ENCODE results near the gene DNLZ. TPM values are rescaled to one million over a fixed set of nuclear protein-coding genes. Genes with fewer than 3 reads are reported as not detected.

DNLZ gene
- total RNA-seq = 24.3 and 27.5 TPM in 2 replicates

DNA sequence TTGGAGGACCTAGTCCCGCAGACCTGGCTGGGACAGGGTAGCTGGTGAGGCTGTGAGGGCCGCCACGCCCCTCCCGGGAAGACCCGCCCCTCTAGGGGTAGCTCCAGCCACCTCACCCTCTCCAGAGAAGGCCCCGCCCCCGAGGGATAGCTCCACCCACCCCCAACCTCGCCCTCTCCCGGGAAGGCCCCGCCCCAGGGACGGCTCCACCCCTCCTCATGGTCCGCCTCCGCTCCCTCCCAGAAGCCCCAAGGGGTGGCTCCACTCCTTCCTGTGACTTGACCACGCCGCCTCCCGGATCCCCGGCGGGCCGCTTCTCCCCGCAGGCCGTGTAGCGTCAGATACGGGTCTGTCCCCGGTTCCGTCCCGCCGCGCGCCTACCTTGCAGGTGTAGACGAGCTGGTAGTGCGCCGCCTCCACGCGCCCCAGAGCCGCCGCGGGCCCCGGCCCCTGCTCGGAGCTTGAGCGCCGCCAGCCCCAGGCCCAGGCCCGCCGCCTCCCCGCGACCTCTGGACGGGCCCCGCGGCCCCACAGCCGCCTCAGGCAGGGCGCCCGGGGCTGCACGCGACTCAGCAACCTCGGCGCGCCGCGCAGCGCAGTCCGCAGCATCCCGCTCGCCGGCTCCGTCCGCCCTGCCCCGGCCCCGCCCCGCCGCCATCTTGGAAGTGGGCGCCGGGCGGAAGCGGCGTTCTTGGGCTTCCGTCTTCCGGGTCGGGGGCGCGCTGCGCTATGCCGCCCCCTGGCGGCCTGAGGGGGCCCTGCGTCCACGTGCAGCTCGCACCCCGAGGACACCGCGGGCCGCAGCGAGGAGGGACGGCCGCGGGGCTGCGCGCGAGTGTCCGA, at the start of gene DNLZ:
Gene DNLZ, minus strand, starts transcription at position 639 of the 843 bp plus-strand sequence. Its CDS starts 30 bp downstream, at position 609.
- TF ChIP-seq CTCF (IDR thresholded peaks at IDR 0.05; ENCODE audit: insufficient read depth, low read length, poor library complexity, severe bottlenecking) = peak; percentile 55
- DNase-seq (ENCODE audit: low read depth) = peak; percentile 54
- peak within 1 kb of the TSS; percentile 67 for H3K4me3 ChIP-seq (ENCODE audit: low read depth, low read length)
- H3K27me3 ChIP-seq (ENCODE audit: control insufficient read depth, insufficient read depth, low read length) = no peaks in the 10 kb centered on the region
- H3K36me3 ChIP-seq (ENCODE audit: control insufficient read depth, insufficient read depth, low read length) = no peaks in the 10 kb centered on the region

GRCh38 chr9:136412962-136413361, 49.4 kb upstream of the DNLZ start:
- Histone ChIP-seq H3K27me3 (ENCODE audit: control insufficient read depth, insufficient read depth, low read length) (no peaks in the 10 kb centered on the region), H3K36me3 (ENCODE audit: control insufficient read depth, insufficient read depth, low read length) (peaks cover 7% of the 10 kb centered on the region), H3K4me3 (ENCODE audit: low read depth, low read length) (no peak overlapping the region)
- no peak for TF ChIP-seq CTCF (IDR thresholded peaks at IDR 0.05; ENCODE audit: insufficient read depth, low read length, poor library complexity, severe bottlenecking)
- DNase-seq (ENCODE audit: low read depth) = no peak

DNA sequence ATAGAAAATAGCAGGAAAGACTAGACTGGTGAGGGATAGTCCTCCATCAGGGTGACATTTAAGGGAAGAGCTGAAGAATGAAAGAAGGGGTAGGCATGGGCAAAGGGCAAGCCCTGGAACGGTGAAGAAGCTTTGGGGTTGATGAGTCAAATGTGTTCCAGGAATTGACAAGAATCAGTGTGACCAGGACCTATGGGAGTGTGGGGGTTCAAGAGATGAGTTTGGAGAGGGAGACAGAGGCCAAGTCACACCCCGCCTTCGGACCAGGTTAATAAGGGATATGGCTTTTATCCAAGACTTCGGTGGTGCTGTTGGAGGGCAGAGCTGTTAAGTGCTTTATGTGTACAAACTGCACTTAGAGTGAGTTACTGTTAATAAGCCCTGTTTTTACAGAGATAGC, 47.8 kb upstream of the DNLZ start:
- no peak for DNase-seq (ENCODE audit: low read depth)
- H3K4me3 ChIP-seq (ENCODE audit: low read depth, low read length) = peak overlapping the region; percentile 96
- H3K36me3 ChIP-seq (ENCODE audit: control insufficient read depth, insufficient read depth, low read length) = peaks cover 8% of the 10 kb centered on the region
- H3K27me3 ChIP-seq (ENCODE audit: control insufficient read depth, insufficient read depth, low read length) = no peaks in the 10 kb centered on the region
- no peak for TF ChIP-seq CTCF (IDR thresholded peaks at IDR 0.05; ENCODE audit: insufficient read depth, low read length, poor library complexity, severe bottlenecking)

DNA sequence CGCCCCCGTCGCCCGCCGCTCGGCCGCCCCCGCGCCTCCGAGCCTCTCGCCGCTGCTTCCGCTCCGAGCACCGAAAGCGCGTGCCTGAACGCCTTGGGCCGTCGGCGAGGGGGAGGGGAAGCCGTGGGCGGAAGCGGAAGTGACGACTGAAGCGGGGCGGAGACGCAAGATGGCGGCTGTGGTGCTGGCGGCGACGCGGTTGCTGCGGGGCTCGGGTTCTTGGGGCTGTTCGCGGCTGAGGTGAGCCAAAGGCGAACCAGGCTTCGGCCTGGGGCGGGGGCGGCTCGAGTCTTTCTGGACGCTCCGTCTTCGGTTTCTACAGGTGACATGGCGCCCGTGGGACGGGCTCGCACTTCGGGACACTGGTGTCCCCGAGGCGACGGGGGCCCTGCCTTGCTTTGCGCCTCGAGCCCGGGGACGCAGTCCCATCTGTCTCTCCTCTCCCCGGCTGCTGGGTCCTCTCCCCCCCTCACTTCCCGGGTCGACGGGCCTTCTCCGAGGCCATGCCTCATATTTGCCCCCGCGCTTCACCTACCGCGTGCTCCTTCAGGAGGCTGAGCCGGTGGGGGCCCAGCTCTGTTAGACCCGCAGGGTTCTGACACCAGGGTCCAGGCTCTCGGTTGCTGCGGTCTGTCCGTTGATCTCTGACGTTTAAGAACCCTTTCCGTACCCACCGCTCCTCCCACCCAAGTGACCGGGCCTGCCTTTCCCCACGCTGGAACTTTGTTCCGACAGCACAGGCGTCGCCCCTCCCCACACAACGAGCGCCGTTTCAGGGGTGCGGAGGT, 47.1 kb upstream of the DNLZ start, which contains the start of the genes ENTR1 and PMPCA:
Gene ENTR1, minus strand, starts transcription at position 115 of the 788 bp plus-strand sequence. CDS start 217 bp downstream, outside the sequence.
Gene PMPCA, plus strand, starts transcription at position 159 of the 788 bp plus-strand sequence. Its CDS starts 11 bp downstream, at position 170.
- H3K4me3 ChIP-seq (ENCODE audit: low read depth, low read length) = peak within 1 kb of the TSS; percentile 96
- DNase-seq (ENCODE audit: low read depth) = peak; percentile 42
- no peaks in the 10 kb centered on the region for H3K27me3 ChIP-seq (ENCODE audit: control insufficient read depth, insufficient read depth, low read length)
- no peak for TF ChIP-seq CTCF (IDR thresholded peaks at IDR 0.05; ENCODE audit: insufficient read depth, low read length, poor library complexity, severe bottlenecking)
- H3K36me3 ChIP-seq (ENCODE audit: control insufficient read depth, insufficient read depth, low read length) = peaks cover 7% of the 10 kb centered on the region

DNA sequence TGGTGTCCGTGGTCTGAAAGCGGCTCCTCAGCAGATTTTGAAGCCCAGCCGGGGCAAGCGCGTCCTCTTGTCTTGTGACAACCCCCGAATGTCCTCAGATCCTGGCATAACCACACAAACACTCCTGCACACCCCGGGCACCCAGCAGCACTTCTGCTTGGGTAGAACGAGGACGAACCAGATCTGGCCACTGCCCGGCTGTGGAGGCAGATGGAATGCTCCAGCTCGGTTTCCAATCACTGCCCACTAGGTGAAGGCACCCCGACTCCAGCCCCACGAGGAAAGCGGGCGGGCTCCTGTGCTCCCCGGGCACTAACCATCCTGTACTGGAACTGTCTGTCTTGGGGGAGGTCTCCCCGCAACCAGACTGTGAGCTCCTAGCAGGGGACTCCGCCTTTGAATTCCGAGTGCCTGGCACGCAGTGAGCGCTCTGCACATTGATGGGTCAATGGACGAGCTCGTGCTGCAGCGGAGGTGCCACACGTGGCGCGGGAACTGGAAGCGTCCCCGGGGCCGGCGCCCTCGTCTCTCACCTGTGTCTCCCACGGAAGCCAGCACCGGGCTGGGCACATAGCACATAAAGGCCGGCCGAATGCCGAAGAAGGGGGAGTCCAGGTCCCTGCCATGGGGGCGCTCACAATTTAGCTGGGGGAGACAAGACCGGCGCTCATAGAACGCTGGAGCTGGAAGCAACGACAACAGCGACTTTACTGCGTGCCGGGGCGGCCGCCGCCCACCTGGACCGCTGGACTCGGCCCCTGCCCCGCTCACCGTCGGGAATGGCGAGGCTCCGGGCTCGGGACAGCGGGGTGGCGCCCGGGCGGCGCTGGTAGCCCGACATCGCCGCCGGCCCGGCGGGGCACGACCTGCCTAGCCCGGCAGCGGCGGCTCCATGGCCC, 46.3 kb upstream of the DNLZ start:
- no peak for TF ChIP-seq CTCF (IDR thresholded peaks at IDR 0.05; ENCODE audit: insufficient read depth, low read length, poor library complexity, severe bottlenecking)
- peak overlapping the region; percentile 96 for H3K4me3 ChIP-seq (ENCODE audit: low read depth, low read length)
- no peaks in the 10 kb centered on the region for H3K27me3 ChIP-seq (ENCODE audit: control insufficient read depth, insufficient read depth, low read length)
- no peak for DNase-seq (ENCODE audit: low read depth)
- H3K36me3 ChIP-seq (ENCODE audit: control insufficient read depth, insufficient read depth, low read length) = peaks cover 7% of the 10 kb centered on the region

Measured in kidney epithelial cell (primary cell).